ENCODE results near the gene MAP4K2. TPM values are rescaled to one million over a fixed set of nuclear protein-coding genes. Genes with fewer than 3 reads are reported as not detected.

The MAP4K2 gene
- total RNA-seq = 10 to 100 TPM in 2 of 3 donors, 1 to 10 TPM in 1; 8.7 to 16.8 (median 14.1) TPM
- long read RNA-seq, donor 1, full-length matches to known transcripts = 18 of 38 reads
- long read RNA-seq, donor 1, partial matches to known transcripts = 6 of 38 reads
- long read RNA-seq, donor 1, other reads (novel, unspliced or antisense) = 14 of 38 reads
- long read RNA-seq, donor 2, full-length matches to known transcripts = 1 of 2 reads
- long read RNA-seq, donor 2, partial matches to known transcripts = 1 of 2 reads
- long read RNA-seq, donor 2, other reads (novel, unspliced or antisense) = 0 of 2 reads

DNA sequence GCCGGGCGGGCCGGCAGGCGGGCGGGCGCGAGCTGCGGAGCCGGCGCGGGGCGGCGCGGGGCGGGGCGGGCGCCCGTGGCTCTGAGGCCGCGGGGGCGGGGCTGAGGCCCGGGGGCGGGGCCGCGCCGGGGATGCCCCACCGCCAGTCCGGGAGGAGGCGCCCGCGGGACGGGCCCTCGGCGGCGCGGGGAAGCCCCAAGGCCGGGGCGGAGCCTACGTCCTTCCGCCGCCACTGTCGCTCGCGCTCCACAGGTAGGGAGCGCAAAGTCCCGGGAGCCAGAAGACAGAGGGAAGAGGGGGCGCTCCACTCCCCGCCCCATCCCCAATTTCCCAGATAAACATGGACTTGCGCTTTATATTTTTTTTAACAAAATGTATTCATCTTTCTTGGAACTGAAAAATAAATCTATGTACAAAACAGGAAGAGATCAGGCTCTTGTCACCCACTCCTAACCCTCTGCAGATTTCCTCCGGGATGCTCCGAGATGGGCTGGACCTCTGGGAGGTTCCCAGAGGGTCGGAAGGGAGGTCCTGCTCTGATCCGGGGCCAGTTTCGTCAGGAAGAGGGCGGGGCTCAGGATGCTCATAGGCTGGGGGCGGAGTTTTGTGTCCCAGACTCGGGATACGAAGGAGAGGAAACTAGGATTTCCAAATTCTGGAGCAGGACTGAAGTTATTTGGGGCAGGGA is at the start of gene MAP4K2:
Gene MAP4K2, minus strand, starts transcription at position 57 of the 688 bp plus-strand sequence. CDS start 65 bp downstream, outside the sequence.
- peak; percentile 96 for ATAC-seq
- peak within 1 kb of the TSS; percentile 24 for H3K4me3 ChIP-seq
- no peaks in the 10 kb centered on the region for H3K36me3 ChIP-seq (ENCODE audit: low read depth)
- no peaks in the 10 kb centered on the region for H3K9me3 ChIP-seq
- peaks cover 17% of the 10 kb centered on the region for H3K4me1 ChIP-seq (ENCODE audit: low read depth)
- TF ChIP-seq, protein P1, sequence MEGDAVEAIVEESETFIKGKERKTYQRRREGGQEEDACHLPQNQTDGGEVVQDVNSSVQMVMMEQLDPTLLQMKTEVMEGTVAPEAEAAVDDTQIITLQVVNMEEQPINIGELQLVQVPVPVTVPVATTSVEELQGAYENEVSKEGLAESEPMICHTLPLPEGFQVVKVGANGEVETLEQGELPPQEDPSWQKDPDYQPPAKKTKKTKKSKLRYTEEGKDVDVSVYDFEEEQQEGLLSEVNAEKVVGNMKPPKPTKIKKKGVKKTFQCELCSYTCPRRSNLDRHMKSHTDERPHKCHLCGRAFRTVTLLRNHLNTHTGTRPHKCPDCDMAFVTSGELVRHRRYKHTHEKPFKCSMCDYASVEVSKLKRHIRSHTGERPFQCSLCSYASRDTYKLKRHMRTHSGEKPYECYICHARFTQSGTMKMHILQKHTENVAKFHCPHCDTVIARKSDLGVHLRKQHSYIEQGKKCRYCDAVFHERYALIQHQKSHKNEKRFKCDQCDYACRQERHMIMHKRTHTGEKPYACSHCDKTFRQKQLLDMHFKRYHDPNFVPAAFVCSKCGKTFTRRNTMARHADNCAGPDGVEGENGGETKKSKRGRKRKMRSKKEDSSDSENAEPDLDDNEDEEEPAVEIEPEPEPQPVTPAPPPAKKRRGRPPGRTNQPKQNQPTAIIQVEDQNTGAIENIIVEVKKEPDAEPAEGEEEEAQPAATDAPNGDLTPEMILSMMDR (IDR thresholded peaks at IDR 0.05) = no peak
- intact Hi-C loops (cut with DNase I, micrococcal nuclease) = no loop called here
- peak; percentile 92 to 94 (median 93) for DNase-seq

DNA sequence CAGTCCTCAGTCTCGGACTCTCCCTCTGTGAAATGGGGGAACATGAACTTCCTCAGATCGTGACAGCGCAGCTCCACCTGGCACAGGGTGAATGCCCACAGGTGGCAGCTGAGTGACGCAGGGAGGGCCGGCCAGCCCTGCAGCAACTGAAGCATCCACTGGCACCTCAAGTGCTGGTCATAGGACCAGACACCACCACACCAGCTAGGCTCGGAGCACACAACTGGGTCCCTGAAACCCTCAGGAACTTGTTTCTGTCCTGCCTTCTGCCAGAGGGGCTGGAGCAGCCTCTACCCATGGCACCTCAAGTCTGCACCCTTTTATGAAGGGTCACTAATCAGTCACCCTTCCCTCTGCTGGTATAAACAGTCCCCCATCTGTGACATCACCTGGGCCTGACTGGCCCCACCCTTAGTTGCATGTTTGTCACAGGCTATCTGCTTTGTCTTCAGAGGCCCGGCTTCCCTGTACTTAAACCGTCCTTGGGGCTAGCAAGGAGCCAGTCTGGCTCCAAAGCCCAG is 48.9 kb upstream of the MAP4K2 start:
- H3K36me3 ChIP-seq (ENCODE audit: low read depth) = no peaks in the 10 kb centered on the region
- TF ChIP-seq, protein P1 (IDR thresholded peaks at IDR 0.05) = no peak
- H3K4me1 ChIP-seq (ENCODE audit: low read depth) = peaks cover 65% of the 10 kb centered on the region
- DNase-seq (peak; percentile 21 to 76 (median 40)), ATAC-seq (no peak)
- intact Hi-C loops (cut with DNase I, micrococcal nuclease) = no loop called here
- no peaks in the 10 kb centered on the region for H3K9me3 ChIP-seq
- no peak overlapping the region for H3K4me3 ChIP-seq

DNA sequence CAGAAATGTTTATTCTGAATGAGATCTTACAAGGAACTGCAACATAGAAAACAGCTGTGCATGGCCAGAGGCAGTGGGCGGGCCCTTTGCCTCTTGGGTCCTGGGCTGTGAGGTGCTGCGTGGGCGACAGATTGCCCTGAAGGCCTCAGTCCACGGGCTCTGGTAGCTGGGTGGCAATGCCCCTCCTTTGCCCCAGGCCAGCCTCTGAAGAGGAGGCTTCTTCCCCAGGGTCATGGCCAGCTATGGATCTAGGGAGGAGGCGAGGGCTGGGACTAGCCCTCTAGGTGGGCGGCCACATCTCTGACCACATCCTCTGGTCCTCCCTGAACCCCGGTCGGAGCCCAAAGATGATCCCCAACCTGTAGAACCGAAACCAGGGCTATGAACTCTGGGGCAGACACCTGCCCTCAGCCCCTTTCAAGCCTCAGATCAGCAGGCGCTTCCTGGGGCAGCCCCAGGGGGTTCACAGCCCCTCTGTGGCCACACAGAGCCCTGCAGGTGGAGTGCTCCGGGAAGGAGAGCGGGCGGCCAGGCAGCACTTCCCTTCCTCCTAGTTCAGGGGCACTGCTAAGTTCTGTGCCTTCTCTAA is 48.1 kb upstream of the MAP4K2 start:
- TF ChIP-seq, protein P1 (IDR thresholded peaks at IDR 0.05) = no peak
- DNase-seq (peak; percentile 42 to 82 (median 59)), ATAC-seq (peak; percentile 11)
- Histone ChIP-seq H3K9me3 (no peaks in the 10 kb centered on the region), H3K4me3 (no peak overlapping the region), H3K4me1 (ENCODE audit: low read depth) (peaks cover 57% of the 10 kb centered on the region), H3K36me3 (ENCODE audit: low read depth) (no peaks in the 10 kb centered on the region)
- intact Hi-C loops (cut with DNase I, micrococcal nuclease) = no loop called here

DNA sequence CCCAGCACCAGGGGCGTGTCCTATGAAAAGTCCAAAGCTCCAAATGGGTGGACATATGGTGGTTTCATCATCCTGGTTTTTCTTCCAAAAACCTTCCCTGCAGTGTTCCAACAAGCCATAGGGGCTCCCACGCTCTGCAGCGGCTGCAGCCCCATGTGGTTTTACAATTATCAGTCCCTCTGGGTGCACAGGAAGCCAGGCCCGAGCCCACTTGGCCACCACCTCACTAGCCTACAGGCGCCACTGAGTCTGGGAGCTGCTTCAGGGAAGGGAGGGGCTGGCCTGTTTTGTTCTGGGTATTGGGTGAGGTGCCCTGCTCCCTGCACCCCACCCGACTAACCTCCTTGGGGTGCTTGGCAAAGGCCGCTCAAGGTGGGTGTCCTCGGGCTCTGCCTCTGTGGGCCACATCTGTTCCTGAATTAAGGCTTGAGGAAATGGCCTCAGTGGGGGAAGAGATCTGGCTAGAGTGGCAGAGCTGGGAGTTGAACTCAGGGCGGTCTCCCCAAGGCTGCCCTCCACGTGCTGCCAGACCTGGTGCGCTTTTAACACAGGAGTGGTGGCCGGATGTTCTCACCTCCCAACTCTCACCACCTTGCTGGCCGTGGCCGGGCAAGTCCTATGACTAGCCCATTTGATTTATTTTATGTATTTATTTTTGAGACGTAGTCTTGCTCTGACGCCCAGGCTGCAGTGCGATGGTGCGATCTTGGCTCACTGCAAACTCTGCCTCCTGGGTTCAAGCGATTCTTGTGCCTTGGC is 46.8 kb upstream of the MAP4K2 start:
- no peak for ATAC-seq
- intact Hi-C loops (cut with DNase I, micrococcal nuclease) = loop anchor here (5.0 kb wide), 1 partner anchor 43 kb away; no protein-coding TSS in a partner anchor
- Histone ChIP-seq H3K4me1 (ENCODE audit: low read depth) (peaks cover 47% of the 10 kb centered on the region), H3K36me3 (ENCODE audit: low read depth) (no peaks in the 10 kb centered on the region), H3K4me3 (no peak overlapping the region), H3K9me3 (no peaks in the 10 kb centered on the region)
- TF ChIP-seq, protein P1 (IDR thresholded peaks at IDR 0.05) = no peak
- peak in 1 of 3 donors; percentile 40 for DNase-seq
